Fibroblast of lung (primary cell): Measurements from ENCODE around the gene VPS13C.

Experiments
- EZH2 ChIP-seq: IDR thresholded peaks from 2 replicates; pipeline ENCODE4 v1.5.1; 2012; ENCODE audit warnings: low read length, control low read depth, mild to moderate bottlenecking; ENCODE audit errors: missing control alignments
- TF ChIP-seq, protein P1 (sequence below), 2 donors: IDR thresholded peaks in 1 of 2; conservative IDR thresholded peaks in 1 of 2; 1 replicate in 1 of 2; 2 replicates in 1 of 2; pipeline ENCODE4 v1.5.1; 2011 to 2012; ENCODE audit warnings: low read length in 2 of 2, control low read depth in 1 of 2, inconsistent platforms in 1 of 2, low read depth in 1 of 2, mild to moderate bottlenecking in 1 of 2

DNA sequence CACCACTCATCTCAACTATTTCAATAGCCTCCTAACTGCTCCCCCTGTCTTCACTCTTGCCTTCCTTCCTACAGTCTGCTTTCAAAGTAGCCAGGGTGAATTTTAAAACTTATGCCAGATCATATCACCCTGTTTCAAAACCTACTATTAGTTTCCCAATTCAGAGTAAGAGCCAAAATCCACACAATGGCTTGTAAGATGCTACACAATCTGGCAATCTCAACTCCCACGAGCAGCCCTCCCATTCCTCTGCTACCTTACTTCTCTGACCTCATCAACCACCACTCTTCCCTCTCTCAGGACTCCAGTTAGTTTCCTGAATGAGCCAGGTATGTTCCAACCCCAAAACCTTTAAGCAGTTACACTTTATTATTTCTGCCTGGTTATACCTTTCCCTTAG, 62.5 kb downstream of the VPS13C start:
- TF ChIP-seq, protein P1, sequence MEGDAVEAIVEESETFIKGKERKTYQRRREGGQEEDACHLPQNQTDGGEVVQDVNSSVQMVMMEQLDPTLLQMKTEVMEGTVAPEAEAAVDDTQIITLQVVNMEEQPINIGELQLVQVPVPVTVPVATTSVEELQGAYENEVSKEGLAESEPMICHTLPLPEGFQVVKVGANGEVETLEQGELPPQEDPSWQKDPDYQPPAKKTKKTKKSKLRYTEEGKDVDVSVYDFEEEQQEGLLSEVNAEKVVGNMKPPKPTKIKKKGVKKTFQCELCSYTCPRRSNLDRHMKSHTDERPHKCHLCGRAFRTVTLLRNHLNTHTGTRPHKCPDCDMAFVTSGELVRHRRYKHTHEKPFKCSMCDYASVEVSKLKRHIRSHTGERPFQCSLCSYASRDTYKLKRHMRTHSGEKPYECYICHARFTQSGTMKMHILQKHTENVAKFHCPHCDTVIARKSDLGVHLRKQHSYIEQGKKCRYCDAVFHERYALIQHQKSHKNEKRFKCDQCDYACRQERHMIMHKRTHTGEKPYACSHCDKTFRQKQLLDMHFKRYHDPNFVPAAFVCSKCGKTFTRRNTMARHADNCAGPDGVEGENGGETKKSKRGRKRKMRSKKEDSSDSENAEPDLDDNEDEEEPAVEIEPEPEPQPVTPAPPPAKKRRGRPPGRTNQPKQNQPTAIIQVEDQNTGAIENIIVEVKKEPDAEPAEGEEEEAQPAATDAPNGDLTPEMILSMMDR (conservative IDR thresholded peaks at IDR 0.05 in 1 of 2, IDR thresholded peaks at IDR 0.05 in 1 of 2; ENCODE audit: low read depth in 1 of 2, low read length in 2 of 2): no peak
- no peak for TF ChIP-seq EZH2
